ENCODE data around the gene KLHDC7B. TPM values are rescaled to one million over a fixed set of nuclear protein-coding genes. Genes with fewer than 3 reads are reported as not detected.
A peak's percentile ranks its signal among the peaks of the same experiment; 100 is the strongest.

Gene KLHDC7B
- total and polyA plus RNA-seq, 2 of the 13 experiments (the other 11 are each of a cell fraction or from before 2014, with no cell fraction given) = 0.11 TPM; not detected in 1

- TF ChIP-seq PRDM15 (CRISPR knock-in tag; IDR thresholded peaks at IDR 0.05) (no peak), MTA3 (CRISPR knock-in tag; IDR thresholded peaks at IDR 0.05) (no peak), HOXA3 (CRISPR knock-in tag; IDR thresholded peaks at IDR 0.05) (peak; percentile 50; the same call in 1 of the 2 replicates), ZSCAN22 (CRISPR knock-in tag; IDR thresholded peaks at IDR 0.05) (no peak), NFKB2 (CRISPR knock-in tag; IDR thresholded peaks at IDR 0.05; ENCODE audit: borderline replicate concordance) (0 out of 2 replicates have a peak, but pooled peaks have one; percentile 44), FOXM1 (CRISPR knock-in tag; IDR thresholded peaks at IDR 0.05) (0 out of 2 replicates have a peak, but pooled peaks have one; percentile 17), ZFP36L1 (CRISPR knock-in tag; IDR thresholded peaks at IDR 0.05) (no peak), ZBTB10 (CRISPR knock-in tag; IDR thresholded peaks at IDR 0.05; ENCODE audit: borderline replicate concordance) (no peak), ZEB1 (IDR thresholded peaks at IDR 0.05; ENCODE audit: insufficient replicate concordance, low read depth) (peak; percentile 6), TFDP2 (CRISPR knock-in tag; IDR thresholded peaks at IDR 0.05) (peak; percentile 37; the same call in 1 of the 2 replicates), CENPBD1 (CRISPR knock-in tag; IDR thresholded peaks at IDR 0.05; ENCODE audit: borderline replicate concordance, low read depth) (no peak), SALL2 (CRISPR knock-in tag; IDR thresholded peaks at IDR 0.05) (0 out of 2 replicates have a peak, but pooled peaks have one; percentile 9), RBM22 (optimal IDR thresholded peaks at IDR 0.05; ENCODE audit: low read length) (no peak), MAFK (conservative IDR thresholded peaks at IDR 0.05 in 1 of 2, IDR thresholded peaks at IDR 0.05 in 1 of 2; ENCODE audit: low read length in 2 of 2) (no peak), ETV5 (CRISPR knock-in tag; IDR thresholded peaks at IDR 0.05; ENCODE audit: borderline replicate concordance) (no peak), THYN1 (CRISPR knock-in tag; IDR thresholded peaks at IDR 0.05; ENCODE audit: borderline replicate concordance, low read depth) (no peak), ZNF850 (CRISPR knock-in tag; conservative IDR thresholded peaks at IDR 0.05) (0 out of 2 replicates have a peak, but pooled peaks have one; percentile 66), ZNF777 (CRISPR knock-in tag; IDR thresholded peaks at IDR 0.05) (no peak), SKI (IDR thresholded peaks at IDR 0.05; ENCODE audit: partially characterized antibody) (peak; percentile 36), NCOA1 (CRISPR knock-in tag; IDR thresholded peaks at IDR 0.05) (no peak), PITX1 (CRISPR knock-in tag; IDR thresholded peaks at IDR 0.05) (no peak)
Measured at GRCh38 chr22:50528682-50529415, 16.9 kb upstream of the KLHDC7B start (continued).
